Progenitor cell of endocrine pancreas (in vitro differentiated cells): ENCODE measurements around the gene RAP1B. TPM values are rescaled to one million over a fixed set of nuclear protein-coding genes. Genes with fewer than 3 reads are reported as not detected.

Source experiments
- DNase-seq: peaks from one replicate; pipeline ENCODE4 v3.0.0; 2021; ENCODE audit warnings: low spot score; ENCODE audit not compliant: unreplicated experiment
- H3K27ac Mint-ChIP-seq: 2 replicates; pipeline ENCODE4 v1.8.0; 2021; ENCODE audit warnings: mild to moderate bottlenecking, moderate library complexity, mixed read lengths
- H3K27me3 Mint-ChIP-seq: 2 replicates; pipeline ENCODE4 v1.8.0; 2021; ENCODE audit warnings: mixed read lengths
- H3K36me3 Mint-ChIP-seq: 2 replicates; pipeline ENCODE4 v1.8.0; 2022; ENCODE audit warnings: mixed read lengths; ENCODE audit not compliant: insufficient read depth
- H3K4me1 Mint-ChIP-seq: 2 replicates; pipeline ENCODE4 v1.8.0; 2021; ENCODE audit warnings: low read depth, mixed read lengths
- H3K4me3 Mint-ChIP-seq: 2 replicates; pipeline ENCODE4 v1.8.0; 2021; ENCODE audit warnings: low read depth, mild to moderate bottlenecking, moderate library complexity, mixed read lengths
- H3K9me3 Mint-ChIP-seq: 2 replicates; pipeline ENCODE4 v1.8.0; 2021; ENCODE audit warnings: low read depth, mixed read lengths
- CTCF ChIP-seq: fragments of 200-600 bp; sonication (generic); IDR thresholded peaks from one replicate; pipeline ENCODE4 v1.5.0; 2021; ENCODE audit warnings: antibody characterized with exemption, mild to moderate bottlenecking; ENCODE audit not compliant: unreplicated experiment
- total RNA-seq: library from RNA; stranded (reverse); gene quantifications from 2 replicates; pipeline ENCODE4 v1.2.1, GENCODE V29; 2021

The RAP1B gene
- total RNA-seq, 1 donor from 2014 or later: 83.6 TPM

DNA sequence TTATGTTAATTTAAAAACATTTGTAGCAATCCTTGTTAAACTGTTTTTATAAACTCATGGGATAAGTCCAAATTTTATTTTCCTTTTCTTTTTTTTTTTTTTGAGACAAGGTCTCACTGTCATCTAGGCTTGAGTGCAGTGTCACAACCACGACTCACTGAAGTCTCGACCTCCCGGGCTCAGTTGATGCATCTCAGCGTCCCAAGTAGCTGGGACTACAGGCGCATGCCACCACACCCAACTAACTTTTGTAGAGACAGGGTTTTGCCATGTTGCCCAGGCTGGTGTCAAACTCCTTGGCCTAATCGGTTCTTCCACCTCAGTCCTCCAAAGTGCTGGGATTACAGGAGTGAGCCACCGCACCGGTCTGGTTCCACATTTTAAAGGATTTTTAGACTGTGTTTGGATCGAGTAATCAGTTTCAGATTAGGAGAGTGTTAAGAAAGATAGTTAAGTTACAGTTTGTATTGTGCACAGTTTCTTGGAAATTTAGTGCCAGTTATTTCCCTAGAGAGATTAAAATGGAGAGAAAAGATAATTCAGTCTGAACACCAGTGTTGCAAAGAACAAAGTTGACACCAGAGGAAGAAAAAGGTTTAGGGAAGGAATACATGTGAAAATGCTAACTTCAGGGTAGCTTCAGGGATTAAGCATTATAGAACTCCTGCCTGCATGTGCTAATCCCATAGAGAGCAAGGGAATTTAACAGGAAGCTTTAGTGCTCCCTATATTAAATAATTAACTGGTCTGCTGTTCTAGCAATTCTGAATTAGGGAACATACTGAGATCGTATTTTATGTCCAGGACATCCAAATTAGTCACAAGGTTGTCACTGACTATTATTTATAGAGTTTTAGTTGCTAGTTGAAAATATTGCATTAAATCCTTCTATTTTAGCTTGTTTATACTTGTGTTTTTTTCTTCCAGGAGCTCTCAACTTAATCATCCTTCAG, 10.1 kb downstream of the RAP1B start:
- no peak for TF ChIP-seq CTCF
- DNase-seq: no peak
- H3K36me3 Mint-ChIP-seq: peaks cover 7% of the 10 kb centered on the region
- no peak overlapping the region for H3K4me3 Mint-ChIP-seq
- peak overlapping the region; percentile 3 for H3K27ac Mint-ChIP-seq
- peaks cover 19% of the 10 kb centered on the region for H3K4me1 Mint-ChIP-seq
- no peaks in the 10 kb centered on the region for H3K27me3 Mint-ChIP-seq
- no peaks in the 10 kb centered on the region for H3K9me3 Mint-ChIP-seq

DNA sequence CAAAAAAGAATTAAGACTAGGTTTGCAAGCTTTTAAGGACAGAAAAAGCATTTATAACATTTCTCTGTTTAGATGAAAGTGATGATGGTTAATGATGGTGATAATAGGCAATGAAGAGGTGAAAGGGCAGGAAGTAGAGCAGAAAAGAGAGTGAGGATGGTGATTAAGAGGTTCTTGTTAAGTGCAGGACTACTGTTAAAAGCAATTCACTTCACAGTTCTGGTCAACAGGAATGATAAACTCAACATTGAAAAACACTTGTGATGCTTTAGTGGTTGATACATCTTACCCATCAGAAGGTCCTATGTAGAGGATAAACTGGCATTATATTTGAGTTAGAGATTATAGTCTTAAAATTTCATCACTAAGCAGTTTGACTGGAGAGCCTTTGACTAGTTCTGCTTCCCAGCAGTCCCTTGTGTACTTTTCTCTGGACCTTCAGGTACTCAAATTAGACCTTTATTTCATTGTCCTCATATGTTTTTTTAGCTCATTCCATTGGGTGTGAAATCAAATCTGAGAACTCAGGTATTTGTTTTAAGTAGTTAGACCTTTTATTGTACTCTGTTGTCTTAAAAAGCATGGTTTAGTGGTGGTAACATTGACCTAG, 10.9 kb downstream of the RAP1B start:
- TF ChIP-seq CTCF: no peak
- Mint-ChIP-seq H3K9me3 (peaks cover 2% of the 10 kb centered on the region), H3K27me3 (no peaks in the 10 kb centered on the region), H3K4me3 (no peak overlapping the region), H3K27ac (no peak overlapping the region), H3K36me3 (peaks cover 13% of the 10 kb centered on the region), H3K4me1 (peaks cover 19% of the 10 kb centered on the region)
- DNase-seq: no peak

DNA sequence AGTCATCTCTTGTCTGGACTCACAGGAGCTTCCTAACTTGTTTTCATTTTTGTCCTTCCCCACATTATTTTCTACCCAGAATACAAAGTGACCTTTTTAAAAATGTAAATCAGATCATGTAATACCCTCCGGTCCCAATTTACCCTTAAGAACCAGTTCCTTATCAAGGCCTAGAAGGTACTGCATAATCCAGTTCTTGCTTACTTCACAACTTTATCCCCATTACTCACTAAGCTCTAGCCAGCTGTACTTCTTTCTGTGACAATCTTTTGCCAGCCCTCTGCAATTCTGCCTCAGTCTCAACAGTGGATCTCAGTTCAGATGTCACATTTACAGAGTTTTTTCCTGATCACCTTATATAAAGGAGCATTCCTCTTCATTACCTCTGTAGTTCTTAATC, 11.6 kb downstream of the RAP1B start:
- DNase-seq: no peak
- Mint-ChIP-seq H3K36me3 (peaks cover 20% of the 10 kb centered on the region), H3K9me3 (peaks cover 8% of the 10 kb centered on the region), H3K27me3 (no peaks in the 10 kb centered on the region), H3K4me3 (no peak overlapping the region), H3K4me1 (peaks cover 19% of the 10 kb centered on the region), H3K27ac (no peak overlapping the region)
- TF ChIP-seq CTCF: no peak

DNA sequence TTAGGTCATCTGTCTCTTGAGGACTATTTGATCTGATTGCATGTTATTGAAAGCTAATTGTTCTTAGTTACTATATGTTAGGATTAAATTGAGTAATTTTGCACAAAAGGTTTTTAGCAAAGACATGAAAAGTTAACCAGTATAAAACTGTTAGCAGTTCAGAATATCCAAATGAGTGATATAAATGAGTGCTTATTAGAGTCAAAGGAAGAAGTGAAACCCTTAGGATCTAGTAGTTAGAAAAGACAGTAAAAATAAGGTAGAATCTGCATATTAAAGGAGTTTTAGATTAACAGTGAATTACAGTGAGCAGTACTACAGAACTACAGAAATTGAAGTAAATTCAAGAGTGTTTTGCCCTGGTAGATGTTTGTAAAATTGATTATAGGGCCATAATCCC, 12.4 kb downstream of the RAP1B start:
- H3K4me1 Mint-ChIP-seq: peaks cover 19% of the 10 kb centered on the region
- no peak for DNase-seq
- no peak overlapping the region for H3K27ac Mint-ChIP-seq
- peaks cover 27% of the 10 kb centered on the region for H3K36me3 Mint-ChIP-seq
- no peak for TF ChIP-seq CTCF
- no peak overlapping the region for H3K4me3 Mint-ChIP-seq
- H3K9me3 Mint-ChIP-seq: peaks cover 13% of the 10 kb centered on the region
- H3K27me3 Mint-ChIP-seq: no peaks in the 10 kb centered on the region

GRCh38 chr12:68623984-68624383, 13.3 kb downstream of the RAP1B start:
- Mint-ChIP-seq H3K36me3 (peaks cover 29% of the 10 kb centered on the region), H3K27me3 (no peaks in the 10 kb centered on the region), H3K4me1 (peaks cover 19% of the 10 kb centered on the region), H3K27ac (peak overlapping the region; percentile 49), H3K4me3 (no peak overlapping the region), H3K9me3 (peaks cover 13% of the 10 kb centered on the region)
- no peak for DNase-seq
- TF ChIP-seq CTCF: no peak
